Measurements from ENCODE around the gene KHDC1L. TPM values are rescaled to one million over a fixed set of nuclear protein-coding genes. Genes with fewer than 3 reads are reported as not detected.
"Not testable (repeated sequence)": the region's sequence is repeated elsewhere in the genome, so short reads cannot be mapped to it uniquely, and the experiment has no call there.

KHDC1L gene
- total and polyA plus RNA-seq, 7 donors = not detected

DNA sequence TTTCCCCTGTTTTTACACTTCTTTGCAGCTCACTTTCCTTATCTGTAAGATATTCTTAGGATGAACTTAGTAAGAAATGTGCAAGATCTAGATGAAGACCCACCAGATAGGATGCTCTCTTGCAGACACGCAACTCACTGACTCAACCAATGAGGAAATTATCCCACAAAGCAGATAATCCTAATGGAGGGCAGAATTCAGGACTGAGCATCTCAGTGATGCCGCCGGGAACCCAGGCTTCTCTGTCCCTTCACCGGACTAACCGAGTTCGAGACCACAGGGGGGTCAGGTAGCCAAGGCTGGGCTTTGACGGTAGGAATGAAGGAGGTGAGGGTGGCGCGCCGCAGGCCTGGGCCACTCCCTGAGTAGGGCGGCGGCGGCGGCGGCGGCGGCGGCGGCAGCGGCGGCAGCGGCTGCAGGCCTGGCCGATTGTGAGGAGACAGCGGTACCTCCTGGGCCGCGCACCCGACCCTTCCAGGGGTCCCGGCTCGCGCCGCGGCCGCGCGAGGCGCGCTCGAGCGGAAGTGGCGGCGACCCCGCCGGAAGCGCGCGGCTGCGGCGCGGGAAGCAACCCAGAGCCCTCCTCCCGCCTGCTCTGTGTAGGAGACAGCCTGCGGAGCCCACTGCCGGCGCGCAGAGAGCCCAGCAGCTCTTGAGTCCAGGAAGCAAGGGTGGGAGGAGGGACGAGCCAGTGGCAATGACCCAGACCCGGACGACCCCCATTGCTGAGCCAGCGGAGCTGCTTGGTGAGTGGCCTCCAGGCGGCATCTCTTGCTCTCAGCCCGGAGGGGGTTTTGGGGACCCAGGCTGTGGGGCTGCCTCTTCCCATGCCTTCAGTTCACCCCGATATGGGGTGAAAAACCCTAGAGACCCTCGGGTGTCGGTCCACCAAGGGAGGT is 37.6 kb upstream of the KHDC1L start, which contains the start of gene KHDC1:
TSS of gene KHDC1 (minus strand) at position 526 of the 899 bp plus-strand sequence. CDS start 20,679 bp downstream, outside the sequence.
- WGBS, 2 donors = 2 to 3% methylated on average over 63 of the region's 63 CpGs
- no peaks in the 10 kb centered on the region for H3K9me3 ChIP-seq

DNA sequence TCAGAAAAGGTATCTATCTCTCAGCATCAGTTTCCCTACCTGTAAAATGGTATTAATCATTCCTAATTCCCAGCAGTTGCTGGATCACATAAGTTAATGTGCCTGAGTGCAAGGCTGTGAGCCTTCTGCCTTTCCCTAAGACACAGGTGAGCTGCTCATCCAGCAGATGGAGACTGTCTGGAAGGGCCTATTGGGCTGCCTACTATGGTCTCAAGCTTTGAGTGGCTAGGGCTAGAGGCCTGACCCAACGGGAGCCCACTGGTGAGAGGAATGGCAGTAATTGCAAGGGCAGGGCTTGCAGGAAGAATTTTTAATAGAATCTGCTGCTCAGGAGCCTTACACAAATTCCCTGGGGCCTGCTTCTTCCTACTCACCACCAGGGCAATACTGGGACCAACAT is 33.4 kb upstream of the KHDC1L start:
- Histone ChIP-seq H3K9me3 (no peaks in the 10 kb centered on the region), H3K4me1 (peaks cover 0 to 10% (median 6%) of the 10 kb centered on the region in 4 donors)
- 77 to 89% methylated on average over 1 of the region's 1 CpG for WGBS, 2 donors

More for the DNA sequence above, 37.6 kb upstream of the KHDC1L start, which contains the start of gene KHDC1:
- intact Hi-C loops (cut with DNase I) = no loop called here
- TF ChIP-seq, protein P1, sequence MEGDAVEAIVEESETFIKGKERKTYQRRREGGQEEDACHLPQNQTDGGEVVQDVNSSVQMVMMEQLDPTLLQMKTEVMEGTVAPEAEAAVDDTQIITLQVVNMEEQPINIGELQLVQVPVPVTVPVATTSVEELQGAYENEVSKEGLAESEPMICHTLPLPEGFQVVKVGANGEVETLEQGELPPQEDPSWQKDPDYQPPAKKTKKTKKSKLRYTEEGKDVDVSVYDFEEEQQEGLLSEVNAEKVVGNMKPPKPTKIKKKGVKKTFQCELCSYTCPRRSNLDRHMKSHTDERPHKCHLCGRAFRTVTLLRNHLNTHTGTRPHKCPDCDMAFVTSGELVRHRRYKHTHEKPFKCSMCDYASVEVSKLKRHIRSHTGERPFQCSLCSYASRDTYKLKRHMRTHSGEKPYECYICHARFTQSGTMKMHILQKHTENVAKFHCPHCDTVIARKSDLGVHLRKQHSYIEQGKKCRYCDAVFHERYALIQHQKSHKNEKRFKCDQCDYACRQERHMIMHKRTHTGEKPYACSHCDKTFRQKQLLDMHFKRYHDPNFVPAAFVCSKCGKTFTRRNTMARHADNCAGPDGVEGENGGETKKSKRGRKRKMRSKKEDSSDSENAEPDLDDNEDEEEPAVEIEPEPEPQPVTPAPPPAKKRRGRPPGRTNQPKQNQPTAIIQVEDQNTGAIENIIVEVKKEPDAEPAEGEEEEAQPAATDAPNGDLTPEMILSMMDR (IDR thresholded peaks at IDR 0.05) = no peak
- TF ChIP-seq POLR2AphosphoS5 (IDR thresholded peaks at IDR 0.05) (peak in 1 of 4 donors; percentile 9), EP300 (IDR thresholded peaks at IDR 0.05) (no peak), POLR2A (IDR thresholded peaks at IDR 0.05) (no peak)
- Histone ChIP-seq H3K36me3 (no peaks in the 10 kb centered on the region), H3K27me3 (no peaks in the 10 kb centered on the region), H3K27ac (peak within 1 kb of the TSS; percentile 46 to 77 (median 68)), H3K4me3 (peak within 1 kb of the TSS; percentile 50 to 89 (median 70)), H3K4me1 (peaks cover 0 to 13% (median 10%) of the 10 kb centered on the region in 4 donors)
- peak; percentile 67 for DNase-seq

DNA sequence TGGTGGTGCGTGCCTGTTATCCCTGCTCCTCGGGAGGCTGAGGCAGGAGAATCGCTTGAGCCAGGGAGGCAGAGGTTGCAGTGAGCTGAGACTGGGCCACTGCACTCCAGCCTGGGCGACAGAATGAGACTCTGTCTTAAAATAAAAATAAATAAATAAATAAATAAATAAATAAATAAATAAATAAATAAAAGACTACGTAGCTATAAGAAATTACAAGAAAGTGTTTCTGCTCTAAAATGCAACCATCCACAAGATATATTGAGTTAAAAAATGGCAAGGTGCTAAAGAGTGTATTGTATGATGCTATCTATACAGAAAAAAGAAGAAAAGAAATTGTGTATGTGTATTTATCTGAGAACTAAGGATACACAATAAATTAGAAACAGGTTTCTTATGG is 29.0 kb upstream of the KHDC1L start:
- H3K36me3 ChIP-seq; intact Hi-C loops (cut with DNase I); H3K27me3 ChIP-seq; H3K4me3 ChIP-seq; H3K9me3 ChIP-seq; H3K4me1 ChIP-seq; H3K27ac ChIP-seq; DNase-seq: not testable (repeated sequence)
- WGBS, 2 donors = 95 to 96% methylated on average over 5 of the region's 5 CpGs

More for the DNA sequence above, 33.4 kb upstream of the KHDC1L start:
- intact Hi-C loops (cut with DNase I) = no loop called here
- DNase-seq = no peak
- Histone ChIP-seq H3K36me3 (no peaks in the 10 kb centered on the region), H3K27ac (no peak overlapping the region), H3K27me3 (no peaks in the 10 kb centered on the region), H3K4me3 (no peak overlapping the region)
- TF ChIP-seq, protein P1 (IDR thresholded peaks at IDR 0.05) = no peak
- TF ChIP-seq EP300 (IDR thresholded peaks at IDR 0.05) (no peak), POLR2A (IDR thresholded peaks at IDR 0.05) (no peak), POLR2AphosphoS5 (IDR thresholded peaks at IDR 0.05) (no peak)

DNA sequence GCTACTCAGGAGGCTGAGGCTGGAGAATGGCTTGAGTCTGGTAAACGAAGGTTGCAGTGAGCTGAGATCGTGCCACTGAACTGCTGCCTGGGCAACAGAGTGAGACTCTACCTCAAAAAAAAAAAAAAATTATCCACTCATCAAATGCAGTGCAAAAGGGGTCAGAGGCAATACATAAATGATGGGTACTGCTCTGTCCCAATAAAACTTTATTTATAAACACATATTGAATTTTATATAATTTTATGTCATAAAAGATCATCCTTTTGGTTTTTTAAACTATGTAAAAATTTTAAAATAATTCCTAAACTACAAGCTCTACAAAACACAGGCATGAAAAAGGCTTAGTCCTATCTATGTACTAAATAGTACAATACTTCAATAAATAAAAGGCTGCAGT is 27.4 kb upstream of the KHDC1L start:
- Histone ChIP-seq H3K27me3 (no peaks in the 10 kb centered on the region), H3K4me3 (no peak overlapping the region), H3K36me3 (no peaks in the 10 kb centered on the region), H3K27ac (no peak overlapping the region), H3K9me3 (no peaks in the 10 kb centered on the region), H3K4me1 (no peaks in the 10 kb centered on the region)
- DNase-seq = no peak
- intact Hi-C loops (cut with DNase I) = no loop called here
- WGBS, 2 donors = 87 to 97% methylated on average over 2 of the region's 2 CpGs
- TF ChIP-seq, protein P1 (IDR thresholded peaks at IDR 0.05) = no peak
- TF ChIP-seq EP300 (IDR thresholded peaks at IDR 0.05) (no peak), POLR2A (IDR thresholded peaks at IDR 0.05) (no peak), POLR2AphosphoS5 (IDR thresholded peaks at IDR 0.05) (no peak)

DNA sequence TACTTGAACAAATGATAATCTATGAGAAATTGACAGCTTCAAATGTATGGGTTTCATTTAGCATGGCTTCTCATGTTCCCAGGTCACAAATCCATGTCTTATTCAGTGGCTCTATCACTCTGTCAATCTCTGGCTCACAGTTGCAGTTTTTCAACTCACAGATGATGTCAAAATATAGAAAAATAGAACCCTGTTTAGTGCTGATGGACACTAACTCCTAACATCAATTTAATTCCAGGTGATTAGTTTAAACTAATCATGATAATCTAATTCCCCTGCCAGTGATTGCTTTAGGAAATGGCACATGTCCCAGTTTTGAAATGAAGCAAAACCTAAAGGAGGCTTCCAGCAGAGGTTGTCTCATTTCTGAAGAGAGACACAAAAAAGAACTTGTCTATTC is 24.7 kb upstream of the KHDC1L start:
- H3K4me1 ChIP-seq = no peaks in the 10 kb centered on the region
- no peak overlapping the region for H3K27ac ChIP-seq
- H3K4me3 ChIP-seq = no peak overlapping the region
- intact Hi-C loops (cut with DNase I) = no loop called here
- H3K9me3 ChIP-seq = no peaks in the 10 kb centered on the region
- TF ChIP-seq, protein P1 (IDR thresholded peaks at IDR 0.05) = no peak
- no peak for TF ChIP-seq POLR2AphosphoS5 (IDR thresholded peaks at IDR 0.05)
- H3K36me3 ChIP-seq = no peaks in the 10 kb centered on the region
- H3K27me3 ChIP-seq = no peaks in the 10 kb centered on the region
- DNase-seq = no peak

Data from sigmoid colon (tissue), 7 donors.